NCI-H345 (cell line): ENCODE results near the gene TTC9.

ENCODE experiments used
- DNase-seq: peaks from one replicate; lab custom pipeline; 2025; lab: John Stamatoyannopoulos, UW

Gene TTC9

GRCh38 chr14:70716483-70716882 is 74.8 kb downstream of the TTC9 start:
- DNase-seq, result no peak

- DNase-seq, result no peak
These were observed 75.2 kb downstream of the TTC9 start for GRCh38 chr14:70716958-70717357.

GRCh38 chr14:70718383-70719118 is 76.8 kb downstream of the TTC9 start:
- DNase-seq, result no peak

DNA sequence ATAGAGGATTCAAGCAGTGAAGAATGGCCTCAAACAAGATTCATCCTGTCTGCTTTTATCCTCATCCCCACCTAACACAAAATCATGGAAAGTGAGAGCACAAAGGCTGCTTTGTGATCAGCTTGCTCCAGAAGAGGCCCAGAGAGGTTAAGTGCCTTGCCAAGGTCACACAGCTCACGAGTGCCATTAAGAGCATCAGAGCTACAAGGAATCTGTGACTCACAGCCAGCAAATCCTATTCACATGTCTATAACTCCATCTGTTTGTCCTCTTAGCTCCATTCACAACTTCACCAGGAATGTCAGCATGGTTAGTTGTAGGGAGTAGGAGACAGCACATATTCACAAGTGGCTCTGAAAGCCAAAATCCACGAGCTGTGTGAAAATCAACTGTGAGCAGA is 79.8 kb downstream of the TTC9 start:
- DNase-seq, result no peak

- no peak for DNase-seq
These were observed 80.7 kb downstream of the TTC9 start for GRCh38 chr14:70722418-70722817.

DNA sequence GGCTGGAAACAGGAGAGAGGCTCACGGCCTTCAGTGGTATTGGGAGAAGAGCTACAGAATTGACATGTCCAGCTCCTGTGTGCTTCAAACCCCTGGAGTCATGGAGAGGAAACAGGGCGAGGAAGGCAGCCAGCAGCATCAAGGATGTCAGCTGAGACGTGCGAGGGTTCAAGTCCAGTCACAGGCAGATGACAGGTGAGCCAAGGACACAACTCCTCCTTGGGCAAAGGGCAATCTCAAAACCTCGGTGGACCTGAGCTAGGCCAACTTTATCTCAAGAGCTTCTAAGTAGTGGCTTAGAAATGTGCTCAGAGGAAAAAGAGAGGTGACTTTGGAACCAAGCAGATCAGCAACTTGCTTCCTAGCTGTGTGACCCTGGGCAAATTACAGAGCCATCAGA is 81.6 kb downstream of the TTC9 start:
- DNase-seq, result no peak

DNA sequence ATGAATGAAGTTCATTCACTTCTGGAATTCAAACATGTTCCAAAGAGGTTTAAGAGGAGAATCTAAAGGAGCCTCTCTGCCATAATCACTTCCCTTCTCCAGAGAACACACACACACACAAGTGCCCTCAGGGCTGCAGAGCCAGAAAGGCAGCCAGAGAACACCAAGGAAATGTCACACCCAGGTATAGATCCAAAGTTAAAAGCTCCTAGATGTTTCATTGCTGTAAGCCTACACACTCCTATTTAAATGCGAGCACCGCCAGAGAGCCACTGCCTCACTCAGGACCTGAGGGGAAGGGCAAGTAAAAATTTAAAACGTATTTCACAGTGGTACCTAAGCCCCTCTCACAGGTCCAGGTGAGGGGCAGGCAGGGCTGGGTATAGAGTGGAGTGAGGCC is 82.4 kb downstream of the TTC9 start:
- DNase-seq, result no peak

DNA sequence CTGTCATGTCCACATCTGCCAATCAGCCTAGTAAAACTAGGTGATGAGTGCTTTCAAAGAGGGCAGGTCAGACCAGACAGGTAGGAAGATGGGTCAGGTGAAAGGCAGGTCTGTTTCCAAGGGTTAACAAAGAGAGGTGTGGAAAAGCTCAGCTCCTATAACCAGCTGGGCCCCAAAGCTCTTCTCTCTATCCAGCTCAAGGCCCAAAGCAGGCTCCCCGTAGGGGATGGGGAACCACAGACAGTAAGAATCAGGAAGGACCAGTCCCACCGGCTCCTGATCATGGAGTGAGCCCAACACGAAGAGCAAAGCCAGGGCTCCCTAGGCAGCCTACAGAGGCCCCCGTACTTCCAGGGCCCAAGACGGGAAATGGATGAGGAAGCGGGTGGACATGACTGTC is 83.2 kb downstream of the TTC9 start:
- no peak for DNase-seq
